ENCODE results near the gene OSBPL10.

Gene OSBPL10

DNA sequence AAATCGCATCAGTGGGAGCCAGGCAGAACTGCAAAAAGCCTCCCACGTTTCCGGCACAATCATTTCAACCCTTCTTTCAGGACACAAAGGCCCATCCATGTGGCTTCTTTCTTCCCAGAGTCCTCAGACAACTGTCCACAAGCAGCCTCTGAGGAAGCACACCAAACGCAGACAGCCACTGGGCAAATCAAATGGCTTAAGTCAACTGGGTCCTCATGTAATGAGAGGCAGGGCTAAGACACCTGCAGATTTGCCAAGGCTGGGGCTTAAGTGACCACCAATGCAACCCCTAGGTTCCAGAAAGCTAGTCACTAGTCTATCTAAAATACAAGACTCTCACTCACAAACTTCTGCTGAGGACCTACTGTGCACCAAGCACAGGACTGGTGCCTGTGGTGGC is 8.0 kb downstream of the OSBPL10 start:
- no peaks in the 10 kb centered on the region for H3K27me3 ChIP-seq (ENCODE audit: control insufficient read depth in 1 of 2, insufficient read depth in 2 of 2, low read length in 2 of 2)
- H3K4me3 ChIP-seq (ENCODE audit: low read length in 2 of 2) = no peak overlapping the region
- H3K27ac ChIP-seq (ENCODE audit: low read length) = no peak overlapping the region
- H3K4me1 ChIP-seq (ENCODE audit: control insufficient read depth, insufficient read depth, low read length) = peaks cover 3% of the 10 kb centered on the region
- no peaks in the 10 kb centered on the region for H3K36me3 ChIP-seq (ENCODE audit: control insufficient read depth in 2 of 2, insufficient read depth in 2 of 2, low read length in 2 of 2)
- no peak overlapping the region for H3K9ac ChIP-seq (ENCODE audit: low read length in 2 of 2)
- H3K9me3 ChIP-seq (ENCODE audit: control insufficient read depth in 2 of 2, low read length in 2 of 2) = no peaks in the 10 kb centered on the region

GRCh38 chr3:31971607-31972006 is 9.5 kb downstream of the OSBPL10 start:
- peaks cover 3% of the 10 kb centered on the region for H3K4me1 ChIP-seq (ENCODE audit: control insufficient read depth, insufficient read depth, low read length)
- no peak overlapping the region for H3K27ac ChIP-seq (ENCODE audit: low read length)
- H3K27me3 ChIP-seq (ENCODE audit: control insufficient read depth in 1 of 2, insufficient read depth in 2 of 2, low read length in 2 of 2) = no peaks in the 10 kb centered on the region
- no peaks in the 10 kb centered on the region for H3K36me3 ChIP-seq (ENCODE audit: control insufficient read depth in 2 of 2, insufficient read depth in 2 of 2, low read length in 2 of 2)
- H3K9me3 ChIP-seq (ENCODE audit: control insufficient read depth in 2 of 2, low read length in 2 of 2) = no peaks in the 10 kb centered on the region
- H3K4me3 ChIP-seq (ENCODE audit: low read length in 2 of 2) = no peak overlapping the region
- H3K9ac ChIP-seq (ENCODE audit: low read length in 2 of 2) = no peak overlapping the region

- no peaks in the 10 kb centered on the region for H3K27me3 ChIP-seq (ENCODE audit: control insufficient read depth in 1 of 2, insufficient read depth in 2 of 2, low read length in 2 of 2)
- no peak overlapping the region for H3K9ac ChIP-seq (ENCODE audit: low read length in 2 of 2)
- H3K36me3 ChIP-seq (ENCODE audit: control insufficient read depth in 2 of 2, insufficient read depth in 2 of 2, low read length in 2 of 2) = no peaks in the 10 kb centered on the region
- H3K27ac ChIP-seq (ENCODE audit: low read length) = peak overlapping the region; percentile 11
- no peak overlapping the region for H3K4me3 ChIP-seq (ENCODE audit: low read length in 2 of 2)
- H3K4me1 ChIP-seq (ENCODE audit: control insufficient read depth, insufficient read depth, low read length) = peaks cover 3% of the 10 kb centered on the region
- no peaks in the 10 kb centered on the region for H3K9me3 ChIP-seq (ENCODE audit: control insufficient read depth in 2 of 2, low read length in 2 of 2)
Observed at GRCh38 chr3:31968927-31969418, 12.1 kb downstream of the OSBPL10 start.

GRCh38 chr3:31968369-31968926 is 12.6 kb downstream of the OSBPL10 start:
- Histone ChIP-seq H3K9ac (ENCODE audit: low read length in 2 of 2) (no peak overlapping the region), H3K27ac (ENCODE audit: low read length) (peak overlapping the region; percentile 11), H3K9me3 (ENCODE audit: control insufficient read depth in 2 of 2, low read length in 2 of 2) (no peaks in the 10 kb centered on the region), H3K27me3 (ENCODE audit: control insufficient read depth in 1 of 2, insufficient read depth in 2 of 2, low read length in 2 of 2) (no peaks in the 10 kb centered on the region), H3K36me3 (ENCODE audit: control insufficient read depth in 2 of 2, insufficient read depth in 2 of 2, low read length in 2 of 2) (no peaks in the 10 kb centered on the region), H3K4me1 (ENCODE audit: control insufficient read depth, insufficient read depth, low read length) (peaks cover 3% of the 10 kb centered on the region), H3K4me3 (ENCODE audit: low read length in 2 of 2) (no peak overlapping the region)

DNA sequence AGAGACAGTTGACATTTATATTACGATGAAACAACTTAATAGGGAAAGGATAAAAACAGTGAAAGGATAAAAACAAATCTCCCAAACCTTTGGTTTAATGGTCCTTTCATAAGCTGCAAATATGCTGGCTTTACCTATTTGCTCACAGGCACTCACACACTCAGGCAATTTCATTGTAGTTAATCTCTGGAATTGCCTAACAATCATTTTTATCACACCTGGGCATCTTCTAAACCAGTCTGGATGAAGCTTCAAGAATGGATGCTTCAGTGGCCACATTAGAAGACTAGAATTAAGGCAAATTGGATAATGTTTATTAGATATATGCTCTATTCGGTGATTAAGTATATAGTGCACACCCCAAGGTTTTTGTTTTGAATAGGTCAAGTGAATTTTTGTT is 13.5 kb downstream of the OSBPL10 start:
- Histone ChIP-seq H3K27me3 (ENCODE audit: control insufficient read depth in 1 of 2, insufficient read depth in 2 of 2, low read length in 2 of 2) (no peaks in the 10 kb centered on the region), H3K27ac (ENCODE audit: low read length) (no peak overlapping the region), H3K4me1 (ENCODE audit: control insufficient read depth, insufficient read depth, low read length) (no peaks in the 10 kb centered on the region), H3K9ac (ENCODE audit: low read length in 2 of 2) (no peak overlapping the region), H3K36me3 (ENCODE audit: control insufficient read depth in 2 of 2, insufficient read depth in 2 of 2, low read length in 2 of 2) (no peaks in the 10 kb centered on the region), H3K9me3 (ENCODE audit: control insufficient read depth in 2 of 2, low read length in 2 of 2) (no peaks in the 10 kb centered on the region), H3K4me3 (ENCODE audit: low read length in 2 of 2) (no peak overlapping the region)

- Histone ChIP-seq H3K36me3 (ENCODE audit: control insufficient read depth in 2 of 2, insufficient read depth in 2 of 2, low read length in 2 of 2) (no peaks in the 10 kb centered on the region), H3K4me3 (ENCODE audit: low read length in 2 of 2) (no peak overlapping the region), H3K9ac (ENCODE audit: low read length in 2 of 2) (no peak overlapping the region), H3K27ac (ENCODE audit: low read length) (no peak overlapping the region), H3K9me3 (ENCODE audit: control insufficient read depth in 2 of 2, low read length in 2 of 2) (no peaks in the 10 kb centered on the region), H3K4me1 (ENCODE audit: control insufficient read depth, insufficient read depth, low read length) (no peaks in the 10 kb centered on the region), H3K27me3 (ENCODE audit: control insufficient read depth in 1 of 2, insufficient read depth in 2 of 2, low read length in 2 of 2) (no peaks in the 10 kb centered on the region)
Observed at GRCh38 chr3:31966978-31967591, 14.0 kb downstream of the OSBPL10 start.

GRCh38 chr3:31962801-31963205 is 18.3 kb downstream of the OSBPL10 start:
- Histone ChIP-seq H3K4me3 (ENCODE audit: low read length in 2 of 2) (no peak overlapping the region), H3K4me1 (ENCODE audit: control insufficient read depth, insufficient read depth, low read length) (peaks cover 18% of the 10 kb centered on the region), H3K36me3 (ENCODE audit: control insufficient read depth in 2 of 2, insufficient read depth in 2 of 2, low read length in 2 of 2) (no peaks in the 10 kb centered on the region), H3K27ac (ENCODE audit: low read length) (no peak overlapping the region), H3K9ac (ENCODE audit: low read length in 2 of 2) (no peak overlapping the region), H3K27me3 (ENCODE audit: control insufficient read depth in 1 of 2, insufficient read depth in 2 of 2, low read length in 2 of 2) (no peaks in the 10 kb centered on the region), H3K9me3 (ENCODE audit: control insufficient read depth in 2 of 2, low read length in 2 of 2) (no peaks in the 10 kb centered on the region)

DNA sequence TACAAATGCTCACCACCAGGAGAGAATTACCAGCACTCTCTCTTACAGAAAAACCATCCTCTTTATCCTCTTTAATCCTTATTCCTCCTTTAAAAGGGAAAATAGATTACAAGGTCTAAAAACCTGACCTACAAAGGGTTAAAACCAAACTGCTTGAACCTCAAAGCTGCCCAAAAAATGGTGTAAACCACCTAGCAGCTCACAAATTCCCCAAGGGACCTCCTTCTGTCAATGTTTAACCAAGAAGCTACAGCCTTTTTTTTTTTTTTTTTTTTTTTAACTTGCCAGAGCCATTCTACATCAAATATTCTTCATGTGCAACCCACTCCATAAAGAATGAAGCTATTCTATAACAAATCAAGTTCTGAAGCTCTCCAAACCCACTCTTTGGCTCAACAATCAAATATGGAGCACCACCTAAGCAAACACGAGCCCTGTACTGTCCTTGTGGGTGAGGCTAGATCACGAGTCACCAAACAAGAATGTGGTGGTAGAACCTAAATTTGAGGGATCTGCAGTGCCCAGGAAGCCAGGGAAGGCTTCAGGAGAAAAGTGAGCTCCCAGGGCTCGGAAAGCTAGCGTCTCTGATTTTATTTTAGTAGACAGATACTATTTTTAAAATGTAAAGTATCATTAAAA is 20.1 kb downstream of the OSBPL10 start:
- Histone ChIP-seq H3K4me3 (ENCODE audit: low read length in 2 of 2) (peak overlapping the region; percentile 18 to 71), H3K9ac (ENCODE audit: low read length in 2 of 2) (peak overlapping the region in 1 of 2 donors; percentile 0)

GRCh38 chr3:31959951-31960792 is 20.9 kb downstream of the OSBPL10 start:
- Histone ChIP-seq H3K27ac (ENCODE audit: low read length) (peak overlapping the region; percentile 59), H3K9me3 (ENCODE audit: control insufficient read depth in 2 of 2, low read length in 2 of 2) (peaks cover 7 to 8% of the 10 kb centered on the region in 2 donors), H3K9ac (ENCODE audit: low read length in 2 of 2) (peak overlapping the region; percentile 29 to 69), H3K27me3 (ENCODE audit: control insufficient read depth in 1 of 2, insufficient read depth in 2 of 2, low read length in 2 of 2) (no peaks in the 10 kb centered on the region), H3K4me1 (ENCODE audit: control insufficient read depth, insufficient read depth, low read length) (peaks cover 18% of the 10 kb centered on the region), H3K4me3 (ENCODE audit: low read length in 2 of 2) (peak overlapping the region; percentile 42 to 71), H3K36me3 (ENCODE audit: control insufficient read depth in 2 of 2, insufficient read depth in 2 of 2, low read length in 2 of 2) (no peaks in the 10 kb centered on the region)

More for the DNA sequence above, 20.1 kb downstream of the OSBPL10 start:
- Histone ChIP-seq H3K4me1 (ENCODE audit: control insufficient read depth, insufficient read depth, low read length) (peaks cover 18% of the 10 kb centered on the region), H3K36me3 (ENCODE audit: control insufficient read depth in 2 of 2, insufficient read depth in 2 of 2, low read length in 2 of 2) (no peaks in the 10 kb centered on the region), H3K9me3 (ENCODE audit: control insufficient read depth in 2 of 2, low read length in 2 of 2) (peaks cover 0 to 2% of the 10 kb centered on the region in 2 donors), H3K27me3 (ENCODE audit: control insufficient read depth in 1 of 2, insufficient read depth in 2 of 2, low read length in 2 of 2) (no peaks in the 10 kb centered on the region), H3K27ac (ENCODE audit: low read length) (peak overlapping the region; percentile 59)

GRCh38 chr3:31959251-31959650 is 21.8 kb downstream of the OSBPL10 start:
- H3K36me3 ChIP-seq (ENCODE audit: control insufficient read depth in 2 of 2, insufficient read depth in 2 of 2, low read length in 2 of 2) = no peaks in the 10 kb centered on the region
- no peak overlapping the region for H3K9ac ChIP-seq (ENCODE audit: low read length in 2 of 2)
- peaks cover 8 to 9% of the 10 kb centered on the region in 2 donors for H3K9me3 ChIP-seq (ENCODE audit: control insufficient read depth in 2 of 2, low read length in 2 of 2)

More at GRCh38 chr3:31959251-31959650, 21.8 kb downstream of the OSBPL10 start:
- peak overlapping the region; percentile 42 to 71 for H3K4me3 ChIP-seq (ENCODE audit: low read length in 2 of 2)
- H3K4me1 ChIP-seq (ENCODE audit: control insufficient read depth, insufficient read depth, low read length) = peaks cover 18% of the 10 kb centered on the region
- H3K27ac ChIP-seq (ENCODE audit: low read length) = peak overlapping the region; percentile 59
- H3K27me3 ChIP-seq (ENCODE audit: control insufficient read depth in 1 of 2, insufficient read depth in 2 of 2, low read length in 2 of 2) = no peaks in the 10 kb centered on the region
